ENCODE data around the gene TMF1. TPM values are rescaled to one million over a fixed set of nuclear protein-coding genes. Genes with fewer than 3 reads are reported as not detected.

Gene TMF1
- total RNA-seq, 2 donors from 2014 or later: 34.7 to 49.2 TPM

DNA sequence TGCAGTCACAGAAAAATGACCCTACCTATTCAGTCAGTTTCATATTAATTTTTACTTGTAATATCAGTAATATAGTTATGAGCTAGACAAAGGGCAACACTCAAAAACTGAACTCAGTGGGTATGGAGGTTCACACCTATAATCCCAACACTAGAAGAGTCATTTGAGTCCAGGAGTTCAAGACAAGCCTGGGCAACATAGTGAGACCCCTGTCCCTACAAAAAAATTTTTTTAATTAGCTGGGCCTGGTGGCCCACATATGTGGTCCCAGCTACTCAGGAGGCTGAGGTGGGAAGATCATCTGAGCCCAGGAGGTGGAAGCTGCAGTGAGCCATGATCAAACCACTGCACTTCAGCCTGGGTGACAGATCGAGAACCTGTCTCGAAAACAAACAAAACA is 3.1 kb downstream of the TMF1 start:
- Histone ChIP-seq H3K27me3 (replicated peaks; ENCODE audit: insufficient read depth) (no peaks in the 10 kb centered on the region), H3K27ac (no peak overlapping the region), H3K4me3 (no peak overlapping the region), H3K4me1 (ENCODE audit: control insufficient read depth in 1 of 2, low read depth in 2 of 2) (peaks cover 37 to 46% of the 10 kb centered on the region in 2 donors), H3K9me3 (no peaks in the 10 kb centered on the region), H3K36me3 (peaks cover 5% of the 10 kb centered on the region)
- ATAC-seq (ENCODE audit: insufficient number of reproducible peaks, low FRiP score, low read depth) (no peak), DNase-seq (ENCODE audit: low spot score) (no peak)
- TF ChIP-seq, protein P1, sequence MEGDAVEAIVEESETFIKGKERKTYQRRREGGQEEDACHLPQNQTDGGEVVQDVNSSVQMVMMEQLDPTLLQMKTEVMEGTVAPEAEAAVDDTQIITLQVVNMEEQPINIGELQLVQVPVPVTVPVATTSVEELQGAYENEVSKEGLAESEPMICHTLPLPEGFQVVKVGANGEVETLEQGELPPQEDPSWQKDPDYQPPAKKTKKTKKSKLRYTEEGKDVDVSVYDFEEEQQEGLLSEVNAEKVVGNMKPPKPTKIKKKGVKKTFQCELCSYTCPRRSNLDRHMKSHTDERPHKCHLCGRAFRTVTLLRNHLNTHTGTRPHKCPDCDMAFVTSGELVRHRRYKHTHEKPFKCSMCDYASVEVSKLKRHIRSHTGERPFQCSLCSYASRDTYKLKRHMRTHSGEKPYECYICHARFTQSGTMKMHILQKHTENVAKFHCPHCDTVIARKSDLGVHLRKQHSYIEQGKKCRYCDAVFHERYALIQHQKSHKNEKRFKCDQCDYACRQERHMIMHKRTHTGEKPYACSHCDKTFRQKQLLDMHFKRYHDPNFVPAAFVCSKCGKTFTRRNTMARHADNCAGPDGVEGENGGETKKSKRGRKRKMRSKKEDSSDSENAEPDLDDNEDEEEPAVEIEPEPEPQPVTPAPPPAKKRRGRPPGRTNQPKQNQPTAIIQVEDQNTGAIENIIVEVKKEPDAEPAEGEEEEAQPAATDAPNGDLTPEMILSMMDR (IDR thresholded peaks at IDR 0.05): no peak

DNA sequence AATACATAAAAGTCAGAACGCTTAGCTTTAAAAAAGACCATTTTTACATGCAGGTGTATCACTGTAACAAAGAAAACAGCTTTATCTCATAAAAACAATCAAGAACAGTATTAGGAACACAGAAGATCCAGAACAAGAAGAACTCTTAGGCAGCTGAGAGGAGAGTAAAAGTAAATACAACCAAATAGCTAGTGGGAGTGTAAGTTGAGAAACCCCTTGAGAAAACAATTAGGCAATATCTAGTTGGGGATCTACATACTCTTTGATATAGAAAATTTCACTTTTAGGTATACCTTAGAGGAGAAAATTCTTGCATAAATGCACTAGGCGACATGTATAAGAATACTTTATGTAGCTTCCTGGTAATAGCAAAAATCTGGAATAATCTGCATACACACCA is 7.5 kb downstream of the TMF1 start:
- no peak overlapping the region for H3K4me3 ChIP-seq
- no peaks in the 10 kb centered on the region for H3K27me3 ChIP-seq (replicated peaks; ENCODE audit: insufficient read depth)
- DNase-seq (ENCODE audit: low spot score): no peak
- H3K9me3 ChIP-seq: no peaks in the 10 kb centered on the region
- ATAC-seq (ENCODE audit: insufficient number of reproducible peaks, low FRiP score, low read depth): no peak
- peaks cover 27 to 30% of the 10 kb centered on the region in 2 donors for H3K4me1 ChIP-seq (ENCODE audit: control insufficient read depth in 1 of 2, low read depth in 2 of 2)
- peaks cover 32% of the 10 kb centered on the region for H3K36me3 ChIP-seq
- TF ChIP-seq, protein P1 (IDR thresholded peaks at IDR 0.05): no peak
- H3K27ac ChIP-seq: no peak overlapping the region

DNA sequence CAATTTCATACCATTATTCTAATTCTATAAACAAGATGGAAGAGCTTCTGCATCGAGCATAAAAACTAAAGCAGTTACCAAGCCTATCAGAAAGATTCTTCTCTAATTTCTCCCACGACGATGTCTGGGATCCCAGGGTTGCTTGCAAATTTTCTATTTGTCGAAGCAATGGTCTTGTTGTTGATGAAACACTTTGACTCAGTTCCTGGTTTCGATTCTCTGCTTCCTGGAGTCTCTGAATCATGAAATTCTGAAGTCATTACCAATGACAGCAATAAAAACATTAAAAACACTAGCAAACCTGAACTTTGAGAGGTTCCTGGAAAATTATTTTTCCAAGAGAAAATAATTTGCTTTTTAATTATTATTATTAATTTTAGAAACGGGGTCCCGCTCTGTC is 18.7 kb downstream of the TMF1 start:
- Histone ChIP-seq H3K27ac (peak overlapping the region in 1 of 2 donors; percentile 23), H3K36me3 (peaks cover 60% of the 10 kb centered on the region), H3K4me3 (no peak overlapping the region), H3K9me3 (no peaks in the 10 kb centered on the region), H3K4me1 (ENCODE audit: control insufficient read depth in 1 of 2, low read depth in 2 of 2) (no peaks in the 10 kb centered on the region), H3K27me3 (replicated peaks; ENCODE audit: insufficient read depth) (no peaks in the 10 kb centered on the region)
- DNase-seq (ENCODE audit: low spot score) (no peak), ATAC-seq (ENCODE audit: insufficient number of reproducible peaks, low FRiP score, low read depth) (peak; percentile 28)
- TF ChIP-seq, protein P1 (IDR thresholded peaks at IDR 0.05): no peak

DNA sequence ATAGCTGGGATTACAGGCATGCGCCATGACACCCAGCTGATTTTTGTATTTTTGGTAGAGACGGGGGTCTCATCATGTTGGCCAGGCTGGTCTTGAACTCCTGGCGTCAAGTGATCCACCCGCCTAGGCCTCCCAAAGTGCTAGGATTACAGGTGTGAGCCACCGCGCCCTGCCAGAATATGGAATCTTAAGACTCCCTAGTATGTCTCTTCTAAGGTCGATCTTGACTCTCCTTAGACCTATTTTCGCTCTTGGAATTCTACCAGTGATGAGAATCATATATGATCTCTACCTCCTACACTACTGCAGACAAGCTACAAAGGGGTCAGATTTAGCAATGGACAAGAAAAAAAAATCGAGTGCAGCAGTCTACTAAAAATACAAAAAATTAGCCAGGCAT is 19.4 kb downstream of the TMF1 start:
- no peaks in the 10 kb centered on the region for H3K4me1 ChIP-seq (ENCODE audit: control insufficient read depth in 1 of 2, low read depth in 2 of 2)
- no peak overlapping the region for H3K4me3 ChIP-seq
- no peak for ATAC-seq (ENCODE audit: insufficient number of reproducible peaks, low FRiP score, low read depth)
- peaks cover 55% of the 10 kb centered on the region for H3K36me3 ChIP-seq
- H3K9me3 ChIP-seq: no peaks in the 10 kb centered on the region
- TF ChIP-seq, protein P1 (IDR thresholded peaks at IDR 0.05): no peak
- H3K27me3 ChIP-seq (replicated peaks; ENCODE audit: insufficient read depth): no peaks in the 10 kb centered on the region
- H3K27ac ChIP-seq: no peak overlapping the region
- no peak for DNase-seq (ENCODE audit: low spot score)

DNA sequence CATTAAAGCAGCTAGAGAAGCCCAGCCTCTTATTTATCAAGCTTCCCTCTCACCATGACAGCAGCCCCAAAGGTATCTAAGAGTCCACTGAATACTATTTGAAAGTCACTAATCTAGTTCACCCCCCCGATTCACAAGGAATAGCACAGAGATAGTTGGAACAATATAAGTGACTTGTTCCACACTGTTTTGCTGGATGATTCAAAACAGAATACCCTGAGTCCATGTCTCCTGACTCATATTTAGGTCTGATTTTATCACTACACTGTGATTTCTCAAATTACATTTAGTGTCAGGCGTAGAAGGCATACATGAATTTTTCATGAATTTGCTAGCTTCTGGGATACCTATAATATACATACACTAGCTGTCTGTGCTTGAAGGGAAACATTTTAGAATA is 20.0 kb downstream of the TMF1 start:
- no peak for DNase-seq (ENCODE audit: low spot score)
- Histone ChIP-seq H3K9me3 (no peaks in the 10 kb centered on the region), H3K27ac (no peak overlapping the region), H3K4me3 (no peak overlapping the region), H3K27me3 (replicated peaks; ENCODE audit: insufficient read depth) (no peaks in the 10 kb centered on the region), H3K36me3 (peaks cover 51% of the 10 kb centered on the region), H3K4me1 (ENCODE audit: control insufficient read depth in 1 of 2, low read depth in 2 of 2) (no peaks in the 10 kb centered on the region)
- ATAC-seq (ENCODE audit: insufficient number of reproducible peaks, low FRiP score, low read depth): no peak
- TF ChIP-seq, protein P1 (IDR thresholded peaks at IDR 0.05): no peak
